Stimulated activated naive CD4-positive, alpha-beta T cell treated with Interleukin-2 at 50 U/mL for 16 hours (primary cell): ENCODE measurements around the gene KRT20.
"Not testable (repeated sequence)": the region's sequence is repeated elsewhere in the genome, so short reads cannot be mapped to it uniquely, and the experiment has no call there.

Source experiments
- DNase-seq: peaks from one replicate; lab custom pipeline; 2025; lab: John Stamatoyannopoulos, UW

KRT20 gene

DNA sequence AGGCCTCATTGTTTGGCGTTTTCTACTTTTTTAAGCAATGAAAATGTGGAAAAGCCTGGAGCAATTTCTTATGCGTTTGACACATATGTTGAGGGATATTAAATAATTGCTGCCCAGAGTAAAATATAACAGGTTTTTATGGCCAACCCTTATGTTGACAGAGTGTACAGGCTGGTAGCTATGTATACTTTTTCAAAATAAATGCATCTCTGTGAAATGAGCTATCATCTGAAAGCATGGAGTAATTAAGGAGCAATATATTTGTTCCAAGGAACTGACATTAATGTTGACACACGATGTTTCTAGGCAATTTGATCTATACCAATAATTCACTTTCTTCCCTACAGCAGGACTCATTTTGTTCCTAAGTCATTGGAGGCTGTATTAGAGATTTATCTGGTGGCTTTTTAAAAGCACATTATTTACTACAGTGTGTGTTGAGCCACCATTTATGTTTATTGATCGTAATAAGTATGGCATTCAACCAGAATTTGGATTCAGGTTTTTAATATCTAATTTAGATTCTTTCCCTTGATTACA, 11.9 kb upstream of the KRT20 start:
- DNase-seq = no peak

DNA sequence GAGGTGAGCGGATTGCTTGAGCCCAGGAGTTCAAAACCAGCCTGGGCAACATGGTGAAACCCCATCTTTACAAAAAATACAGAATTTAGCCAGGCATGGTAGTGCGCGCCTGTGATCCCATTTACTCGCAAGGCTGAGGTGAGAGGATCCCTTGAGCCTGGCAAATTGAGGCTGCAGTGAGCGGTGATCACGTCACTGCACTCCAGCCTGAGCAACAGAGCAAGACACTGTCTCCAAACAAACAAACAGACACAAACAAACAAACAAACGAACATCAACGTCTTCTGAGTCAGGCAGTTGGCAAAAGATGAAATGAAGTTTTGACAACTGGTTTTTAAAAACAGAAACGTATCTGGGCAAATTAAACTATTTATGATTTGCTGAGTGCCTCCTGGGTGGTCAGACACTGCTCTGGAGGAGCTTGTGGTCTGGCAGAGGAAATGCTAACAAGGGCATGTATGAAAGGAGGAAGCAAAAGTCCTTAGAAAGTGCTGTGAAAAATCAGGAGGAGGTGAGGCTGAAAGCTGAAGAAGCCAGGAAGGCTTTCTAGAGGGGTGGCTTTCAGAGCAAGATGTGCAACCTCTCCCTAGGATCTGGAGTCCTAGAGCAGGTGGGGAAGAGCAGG, 10.2 kb upstream of the KRT20 start:
- no peak for DNase-seq

DNA sequence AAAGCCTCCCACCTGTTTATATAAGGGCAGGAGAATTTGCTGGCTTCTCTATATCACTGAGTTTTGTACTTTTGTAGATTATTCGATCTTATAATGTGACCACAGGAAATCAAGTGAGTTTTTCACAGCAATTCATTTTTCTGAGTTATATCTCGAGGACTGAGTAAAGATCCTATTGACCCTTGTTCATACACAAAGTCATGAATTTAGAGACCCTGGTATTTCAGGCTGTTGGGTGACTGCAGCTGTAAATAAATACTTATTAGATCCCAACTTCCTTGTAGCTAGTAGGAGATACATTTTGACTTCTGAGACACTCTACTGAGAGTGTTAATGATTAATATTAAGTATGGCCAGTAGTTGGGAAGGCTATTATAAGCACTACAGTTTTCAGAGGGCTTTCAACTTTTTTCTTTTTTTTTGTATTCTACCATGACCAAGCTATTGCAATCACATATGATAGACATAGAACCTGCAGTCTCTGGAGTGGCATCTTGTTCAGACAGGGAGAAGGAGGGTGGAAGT, 3.2 kb upstream of the KRT20 start:
- no peak for DNase-seq

DNA sequence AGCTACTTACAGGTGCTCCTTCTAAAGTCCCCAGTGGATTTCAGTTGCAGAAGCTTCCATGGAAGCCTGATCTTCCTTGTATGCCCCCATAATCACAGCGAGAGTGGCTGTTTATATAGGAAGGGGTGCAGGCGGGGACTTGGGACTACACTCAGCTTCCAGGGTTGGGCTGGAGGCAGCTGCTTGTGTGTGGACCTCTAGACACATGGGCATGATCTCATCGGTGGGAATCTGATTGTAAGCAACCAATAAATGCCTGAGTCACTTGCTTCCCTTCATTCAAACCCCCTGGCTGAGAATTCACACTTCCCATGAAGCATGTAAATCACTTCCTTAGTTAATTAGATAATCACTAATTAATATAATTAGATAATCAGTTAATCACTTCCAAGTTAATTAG, 1.0 kb upstream of the KRT20 start:
- no peak for DNase-seq

DNA sequence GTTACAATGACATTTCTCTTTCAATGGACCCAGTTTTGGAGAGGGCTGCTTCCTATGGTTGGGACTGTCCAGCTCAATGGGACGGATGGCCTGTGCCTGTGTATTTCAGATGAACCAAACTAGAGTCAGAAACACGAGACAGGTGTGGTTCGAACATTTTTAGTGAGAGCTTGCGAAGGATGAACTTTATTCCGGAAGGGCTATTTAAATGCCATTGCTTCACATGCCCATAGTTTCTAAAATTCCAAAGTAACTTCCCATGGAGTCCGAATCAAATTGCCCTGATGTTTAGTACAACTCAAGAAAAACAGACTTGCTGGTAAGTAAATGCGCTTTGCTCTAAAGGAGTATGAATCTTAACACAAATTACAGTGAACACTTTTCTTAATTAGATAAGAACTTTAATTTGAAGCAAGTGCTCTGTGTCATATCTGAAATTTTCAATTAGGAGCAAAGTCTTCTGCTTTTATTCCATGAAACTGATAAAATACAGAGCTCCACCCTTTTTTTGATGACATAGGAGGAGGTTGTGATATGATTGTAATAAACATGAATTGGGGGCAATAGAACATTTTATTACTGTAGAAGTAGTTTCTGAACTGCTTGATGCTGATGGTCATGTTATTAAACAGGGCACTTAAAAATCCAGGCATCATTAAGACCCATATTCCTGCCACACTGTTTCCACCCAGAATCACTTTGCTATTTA, 1.3 kb downstream of the KRT20 start:
- no peak for DNase-seq

DNA sequence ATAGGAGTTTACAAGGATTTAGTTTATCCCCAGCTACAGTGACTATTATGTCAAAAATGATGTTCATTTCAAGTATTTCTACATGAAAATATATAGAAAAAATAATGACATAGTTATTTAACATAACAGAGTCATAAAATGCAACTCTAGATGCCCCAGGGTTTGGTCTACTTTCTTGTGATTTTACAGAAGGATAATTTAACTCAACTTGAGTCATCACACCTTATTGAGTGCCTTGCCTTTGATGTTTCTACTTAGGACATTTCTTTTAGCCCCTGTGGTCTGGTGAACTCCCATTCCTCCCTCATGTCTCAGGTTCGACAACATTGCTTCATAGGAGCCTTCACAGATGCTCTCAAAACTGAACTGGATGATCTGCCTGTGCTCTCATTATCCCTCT, 2.0 kb downstream of the KRT20 start:
- no peak for DNase-seq

DNA sequence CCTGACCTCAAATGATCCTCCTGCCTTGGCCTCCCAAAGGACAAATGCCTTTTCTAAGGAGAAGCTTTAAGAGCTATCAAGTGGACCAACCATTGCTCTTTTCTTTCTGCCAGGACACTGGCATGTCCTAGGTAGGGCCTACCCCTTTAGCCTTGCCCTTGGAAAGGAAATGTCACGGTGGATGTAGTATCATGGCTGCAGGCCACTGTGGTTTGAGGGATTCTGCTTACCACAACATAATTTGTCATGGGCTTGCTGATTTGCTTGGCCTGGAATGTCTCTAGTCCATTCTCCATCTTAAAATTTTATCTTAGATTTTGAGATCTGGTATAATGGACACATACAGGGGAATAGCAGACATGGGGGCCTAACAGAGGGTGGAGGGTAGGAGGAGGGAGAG, 6.0 kb downstream of the KRT20 start:
- no peak for DNase-seq

DNA sequence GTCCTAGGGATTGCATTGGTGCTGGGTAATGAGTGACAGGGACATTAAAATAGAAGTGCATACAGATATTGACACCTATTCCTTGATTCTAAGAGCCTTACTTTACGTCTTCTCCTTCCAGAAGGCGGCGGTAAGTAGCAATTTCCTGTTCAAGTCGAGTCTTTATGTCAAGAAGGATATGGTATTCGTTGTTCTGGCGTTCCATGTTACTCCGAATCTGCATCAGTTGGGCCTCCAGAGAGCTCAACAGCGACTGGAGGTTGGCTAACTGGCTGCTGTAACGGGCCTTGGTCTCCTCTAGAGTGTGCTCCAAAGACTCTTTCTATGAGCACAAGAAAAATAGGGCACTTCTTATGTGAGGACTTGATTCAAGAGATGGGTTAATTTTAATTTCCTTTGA, 7.0 kb downstream of the KRT20 start:
- no peak for DNase-seq

DNA sequence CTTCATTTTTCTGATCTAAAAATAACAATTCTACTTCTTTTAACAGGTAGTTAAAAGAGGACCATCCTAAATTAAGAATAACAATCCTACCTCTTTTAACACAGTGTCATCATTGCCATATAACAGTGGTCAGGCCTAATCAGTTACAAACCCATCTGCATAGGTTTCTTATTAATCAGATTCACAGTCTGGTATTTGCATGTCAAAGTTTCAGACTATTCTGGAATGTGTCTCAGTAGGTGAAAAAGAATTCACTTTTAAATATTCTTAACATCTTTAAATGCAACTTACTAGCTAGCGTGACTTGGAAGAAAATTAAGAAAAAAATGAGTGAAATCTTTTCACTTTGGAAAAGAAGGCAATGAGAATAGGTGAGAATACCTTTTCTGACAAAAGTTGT, 11.2 kb downstream of the KRT20 start:
- DNase-seq = no peak

DNA sequence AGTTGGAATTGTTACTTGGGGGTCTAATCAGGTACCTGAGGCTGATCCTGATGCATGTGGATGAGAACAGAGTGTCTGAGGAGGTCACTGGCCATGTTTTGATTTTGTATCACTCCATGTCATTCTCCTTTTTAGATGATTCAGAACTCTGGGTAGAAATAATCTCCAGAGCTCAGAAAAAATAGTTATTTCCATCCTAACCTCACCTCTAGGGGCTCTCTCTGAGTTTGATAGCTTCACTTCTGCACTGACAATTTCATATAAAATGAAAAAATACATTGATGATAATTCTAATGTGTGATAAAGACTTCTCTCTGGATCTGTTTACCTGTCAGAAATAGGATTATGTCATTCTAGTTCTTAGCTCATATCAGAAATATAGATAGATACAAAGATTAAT, 11.8 kb downstream of the KRT20 start:
- DNase-seq = no peak

DNA sequence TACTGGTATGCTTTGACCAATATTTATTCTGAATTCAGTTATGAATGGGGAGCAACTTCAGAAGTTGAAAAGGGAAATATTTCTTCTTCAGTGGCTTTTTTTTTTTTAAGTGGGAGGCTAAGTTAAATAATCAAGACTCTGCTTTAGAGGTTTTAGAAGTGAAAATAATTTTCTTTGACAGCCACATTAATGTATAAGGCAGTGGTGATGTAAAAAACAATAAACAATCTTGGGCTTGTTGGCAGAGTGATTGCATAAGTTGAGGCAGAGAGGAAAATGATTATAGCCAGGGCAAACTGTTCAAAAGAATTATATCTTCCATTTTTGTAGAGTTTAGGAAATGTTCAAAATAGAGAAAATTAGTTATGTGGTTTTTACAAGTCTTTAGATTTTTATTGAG, 12.6 kb downstream of the KRT20 start:
- DNase-seq = no peak

DNA sequence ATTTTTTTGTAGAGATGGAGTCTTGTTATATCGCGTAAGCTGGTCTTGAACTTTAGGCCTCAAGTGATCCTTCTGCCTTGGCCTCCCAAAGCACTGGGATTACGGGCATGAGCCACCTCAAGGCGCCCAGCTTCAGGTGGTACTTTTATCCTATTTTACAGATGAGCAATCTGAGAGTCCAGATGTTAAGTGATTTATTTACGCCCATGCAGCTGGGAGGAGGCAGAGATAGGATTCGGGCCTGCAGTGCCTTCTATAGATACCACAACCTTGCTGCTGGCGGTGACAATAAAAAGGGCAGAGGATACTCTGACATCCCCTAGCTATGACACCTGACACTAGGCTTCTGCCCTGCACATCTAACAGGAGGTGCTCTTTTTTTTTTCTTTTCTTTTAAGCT, 13.7 kb downstream of the KRT20 start:
- no peak for DNase-seq

DNA sequence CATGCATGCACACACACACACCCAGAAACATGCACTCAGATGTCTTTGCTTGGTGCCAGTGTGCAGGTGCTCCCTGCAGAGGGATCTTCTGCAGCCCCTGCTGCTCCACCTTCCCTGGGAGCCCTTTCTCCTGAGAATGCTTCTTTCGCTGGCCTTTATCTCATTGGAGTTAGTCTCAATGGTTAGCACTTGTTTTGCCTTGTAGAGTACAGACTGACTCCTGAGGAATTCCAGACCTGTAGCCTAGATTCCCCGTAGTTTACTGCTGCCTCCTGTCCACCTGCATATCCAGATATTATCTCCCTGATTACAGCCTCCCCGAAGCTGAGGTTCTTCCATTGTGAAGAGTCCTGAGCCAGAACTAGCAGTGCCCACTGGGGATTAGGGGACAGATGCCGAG, 14.9 kb downstream of the KRT20 start:
- no peak for DNase-seq

DNA sequence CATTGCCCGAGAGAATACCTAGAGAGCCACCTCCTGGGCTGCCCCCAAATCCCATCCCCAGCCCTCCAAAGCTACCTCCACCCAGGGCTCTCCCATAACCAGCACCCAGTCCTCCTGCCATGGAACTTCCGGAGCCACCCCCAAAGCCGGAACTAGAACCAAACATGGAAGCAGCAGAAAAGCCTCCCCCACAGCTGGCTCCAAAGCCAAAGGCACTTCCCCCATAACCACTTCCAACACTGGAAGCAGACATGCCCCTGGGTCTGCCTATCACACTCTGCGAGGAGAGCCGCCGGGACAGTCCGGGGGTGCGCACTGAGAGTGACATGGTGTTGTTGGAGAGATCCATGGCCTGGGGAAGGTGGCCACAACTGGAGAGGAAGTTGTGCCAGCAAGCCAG, 18.2 kb downstream of the KRT20 start, which contains the start of gene KRT12:
Gene KRT12 (minus strand): TSS at position 386 of the 400 bp plus-strand sequence. CDS start 37 bp downstream, at position 349.
- no peak for DNase-seq

DNA sequence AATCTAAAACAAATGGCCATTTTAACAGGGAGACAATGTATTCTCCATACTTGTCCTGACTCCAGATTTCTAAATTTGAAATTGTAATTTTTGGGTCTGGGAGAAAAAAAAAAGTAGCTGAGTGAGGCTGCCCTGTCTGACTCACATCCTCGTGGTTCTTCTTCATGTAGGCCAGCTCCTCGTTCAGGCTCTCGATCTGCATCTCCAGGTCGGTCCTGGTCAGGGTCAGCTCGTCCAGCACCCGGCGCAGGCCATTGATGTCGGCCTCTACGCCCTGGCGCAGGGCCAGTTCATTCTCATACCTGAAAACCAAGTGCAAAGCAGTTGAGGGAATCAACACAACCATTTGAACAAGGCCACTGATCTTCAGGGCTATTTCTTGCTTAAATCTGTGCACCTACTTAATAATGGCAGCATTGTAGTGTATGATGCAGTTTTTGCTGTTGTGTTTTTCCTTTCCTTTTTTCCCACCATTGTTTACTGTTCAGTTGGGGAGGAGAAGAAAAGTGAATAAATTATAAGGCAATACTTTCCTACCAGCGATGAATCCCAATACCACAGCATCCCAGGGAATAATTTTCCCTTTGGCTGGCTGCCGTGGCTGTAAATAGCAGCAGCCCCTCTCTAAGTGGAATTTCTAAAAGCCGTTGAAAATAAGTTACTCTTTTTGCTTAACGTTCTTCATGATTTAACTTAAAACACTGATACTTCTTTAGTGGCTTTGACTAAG, 20.2 kb downstream of the KRT20 start:
- DNase-seq = no peak

DNA sequence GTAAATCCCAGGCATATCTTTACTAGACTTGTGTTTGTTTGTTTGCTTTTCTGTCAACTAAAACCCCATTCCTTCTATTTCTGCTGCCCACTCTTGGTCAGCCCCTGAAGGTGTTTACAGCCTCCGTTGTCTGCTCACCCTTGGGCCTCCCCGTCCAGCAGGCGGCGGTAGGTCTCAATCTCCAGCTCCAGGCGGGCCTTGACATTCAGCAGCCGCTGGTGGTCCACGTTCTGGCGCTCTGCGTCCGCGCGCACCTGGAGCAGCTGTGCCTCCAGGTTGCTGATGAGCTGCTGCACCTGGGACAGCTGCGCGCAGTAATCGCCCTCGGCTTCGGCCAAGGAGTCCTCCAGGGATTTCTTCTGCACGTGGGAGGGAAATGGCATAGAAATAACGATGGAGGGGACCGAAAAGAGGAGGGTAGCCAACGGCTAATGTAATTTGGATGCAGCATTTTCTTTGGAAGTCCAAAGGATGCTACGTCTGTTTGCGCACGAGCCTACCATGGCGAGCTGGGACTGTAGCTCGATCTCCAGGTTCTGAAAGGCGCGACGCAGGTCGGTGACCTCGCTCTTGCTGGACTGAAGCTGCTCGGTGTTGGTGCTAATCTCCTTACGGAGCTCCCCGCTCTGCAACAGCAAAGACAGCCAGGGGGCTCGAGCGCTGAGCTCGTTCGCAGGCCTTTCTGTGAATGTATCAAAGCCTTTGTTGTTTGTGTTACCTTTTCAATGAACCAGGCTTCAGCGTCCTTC, 21.9 kb downstream of the KRT20 start:
- DNase-seq = no peak

DNA sequence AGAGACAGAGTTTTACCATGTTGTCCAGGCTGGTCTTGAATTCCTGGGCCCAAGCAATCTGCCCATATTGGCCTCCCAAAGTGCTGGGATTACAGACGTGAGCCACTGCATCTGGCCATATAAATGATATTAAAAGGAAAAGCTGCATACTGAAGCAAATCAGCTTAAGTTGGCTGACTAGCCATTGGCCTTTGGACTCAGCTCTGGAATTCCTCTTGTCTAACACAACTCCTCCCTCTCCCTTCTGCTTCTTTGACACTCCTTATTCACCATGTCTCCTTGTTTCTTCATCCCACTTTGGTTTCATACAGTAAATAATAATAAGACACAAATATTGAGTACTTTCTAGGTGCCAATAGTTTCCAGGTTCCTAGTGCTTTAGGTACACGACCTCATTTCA, 25.5 kb downstream of the KRT20 start:
- no peak for DNase-seq

DNA sequence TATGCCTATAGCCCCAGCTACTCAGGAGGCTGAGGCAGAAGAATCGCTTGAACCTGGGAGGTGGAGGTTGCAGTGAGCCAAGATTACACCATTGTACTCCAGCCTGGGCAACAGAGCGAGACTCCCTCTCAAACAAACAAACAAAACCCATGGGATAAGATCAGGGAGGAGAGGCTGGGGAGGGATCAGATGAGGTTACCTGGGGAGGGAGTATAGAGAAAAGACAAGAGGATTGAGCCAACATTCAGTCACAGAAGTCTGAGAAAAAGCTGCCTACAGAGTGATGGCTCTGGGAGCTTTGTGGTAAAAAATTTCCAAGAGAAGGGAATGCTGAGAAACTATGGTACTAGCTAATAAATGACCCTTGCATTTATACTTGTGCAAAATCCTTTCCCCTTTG, 26.4 kb downstream of the KRT20 start:
- DNase-seq = not testable (repeated sequence)

DNA sequence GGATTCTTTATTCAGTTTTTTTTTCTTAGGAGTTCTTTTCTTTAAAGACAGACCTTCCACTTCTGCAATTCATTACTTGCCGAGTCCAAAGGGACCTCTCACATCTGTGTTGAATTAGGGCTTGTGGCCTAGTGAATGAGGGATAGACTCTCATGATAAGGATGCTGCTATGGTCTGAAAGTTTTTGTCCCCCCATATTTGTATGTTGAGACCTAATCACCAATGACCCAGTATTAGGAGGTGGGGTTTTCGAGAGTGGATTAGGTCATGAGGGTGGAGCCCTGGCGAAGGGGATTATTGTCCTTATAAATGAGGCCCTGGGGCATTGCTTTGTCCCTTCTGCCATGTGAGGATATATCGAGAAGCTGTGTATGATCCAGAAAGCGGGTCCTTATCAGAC, 27.5 kb downstream of the KRT20 start:
- DNase-seq = no peak

DNA sequence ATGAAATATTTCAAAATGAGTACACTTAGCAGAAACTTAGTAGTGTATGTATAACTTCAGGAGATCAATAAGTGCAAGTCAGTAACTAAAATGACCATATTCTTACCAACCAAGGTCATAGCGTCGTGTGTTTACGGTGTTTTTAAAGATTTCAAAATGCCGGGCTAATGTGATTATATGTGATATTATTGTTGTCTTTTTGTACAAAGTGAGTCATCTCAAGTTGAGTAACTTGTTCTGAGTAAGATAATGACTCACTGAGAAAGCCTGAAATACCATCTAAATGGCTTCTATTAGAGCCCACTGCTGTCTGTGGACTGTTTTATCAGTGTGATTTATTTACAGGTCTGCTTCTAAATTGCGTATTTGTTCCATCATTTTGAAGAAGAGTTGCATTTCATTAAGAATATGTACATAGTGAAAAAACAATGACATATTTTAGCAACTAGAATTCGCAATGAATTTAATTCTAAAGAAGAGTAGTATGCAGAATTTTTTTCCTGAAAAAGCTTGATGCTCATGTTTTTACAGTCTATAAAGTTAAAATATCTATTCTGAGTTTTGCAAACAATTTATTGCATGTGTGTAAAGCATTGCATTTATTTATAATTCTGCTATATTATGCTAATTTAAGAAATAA, 30.7 kb downstream of the KRT20 start:
- DNase-seq = no peak

DNA sequence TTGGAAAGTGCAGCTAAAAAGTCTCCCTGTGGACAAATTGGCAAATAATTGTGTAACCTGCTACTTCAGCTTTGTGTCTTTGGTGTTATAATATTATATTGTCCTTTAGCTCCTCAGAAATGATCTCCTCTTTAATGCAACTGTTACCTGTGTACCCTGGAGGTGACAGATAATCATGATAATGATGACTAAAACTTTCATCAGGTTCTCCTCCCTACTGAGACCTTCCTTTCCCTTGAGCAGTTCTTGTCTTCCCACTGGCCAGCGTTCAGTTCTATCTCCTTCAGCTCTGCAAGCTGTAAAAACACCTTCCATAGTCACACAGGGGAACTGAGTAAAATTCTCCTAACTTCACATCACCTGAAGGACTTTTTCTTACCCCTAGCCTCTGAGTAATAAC, 32.7 kb downstream of the KRT20 start:
- no peak for DNase-seq
